Endothelial cell (in vitro differentiated cells): Measurements from ENCODE around the gene INCENP. TPM values are rescaled to one million over a fixed set of nuclear protein-coding genes. Genes with fewer than 3 reads are reported as not detected.
"Not testable (repeated sequence)": the region's sequence is repeated elsewhere in the genome, so short reads cannot be mapped to it uniquely, and the experiment has no call there.

Source experiments
- DNase-seq: peaks from one replicate; pipeline ENCODE4 v3.0.0; 2021; ENCODE audit warnings: low spot score
- H3K27ac Mint-ChIP-seq: one replicate; pipeline ENCODE4 v1.8.0; 2021; ENCODE audit warnings: mixed read lengths, inconsistent platforms; ENCODE audit not compliant: unreplicated experiment
- H3K27me3 Mint-ChIP-seq: one replicate; pipeline ENCODE4 v1.8.0; 2021; ENCODE audit warnings: mild to moderate bottlenecking, moderate library complexity, mixed read lengths, inconsistent platforms; ENCODE audit not compliant: unreplicated experiment
- H3K36me3 Mint-ChIP-seq: one replicate; pipeline ENCODE4 v1.8.0; 2021; ENCODE audit warnings: mild to moderate bottlenecking, low read depth, mixed read lengths, inconsistent platforms; ENCODE audit not compliant: unreplicated experiment
- H3K4me1 Mint-ChIP-seq: one replicate; pipeline ENCODE4 v1.8.0; 2021; ENCODE audit warnings: mild to moderate bottlenecking, mixed read lengths, inconsistent platforms; ENCODE audit not compliant: unreplicated experiment
- H3K4me3 Mint-ChIP-seq: one replicate; pipeline ENCODE4 v1.8.0; 2021; ENCODE audit warnings: mild to moderate bottlenecking, mixed read lengths, inconsistent platforms; ENCODE audit not compliant: unreplicated experiment
- H3K9me3 Mint-ChIP-seq: one replicate; pipeline ENCODE4 v1.8.0; 2021; ENCODE audit warnings: mixed read lengths, inconsistent platforms; ENCODE audit not compliant: unreplicated experiment
- CTCF ChIP-seq: fragments of 200-600 bp; sonication (generic); IDR thresholded peaks from one replicate; pipeline ENCODE4 v1.5.0; 2021; ENCODE audit warnings: antibody characterized with exemption; ENCODE audit not compliant: unreplicated experiment
- total RNA-seq: library from RNA; stranded (reverse); fragmentation: NEBNext Ultra II Directional; extraction: Animal tissue kit (Norgen Biotek cat#: 25700); gene quantifications from one replicate; pipeline ENCODE4 v1.2.1, GENCODE V29; 2021; ENCODE audit not compliant: unreplicated experiment

The INCENP gene
- total RNA-seq, 1 donor from 2014 or later = 26.0 TPM

- no peaks in the 10 kb centered on the region for H3K4me1 Mint-ChIP-seq
- DNase-seq = no peak
- no peaks in the 10 kb centered on the region for H3K27me3 Mint-ChIP-seq
- no peaks in the 10 kb centered on the region for H3K9me3 Mint-ChIP-seq
- H3K36me3 Mint-ChIP-seq = no peaks in the 10 kb centered on the region
- no peak overlapping the region for H3K4me3 Mint-ChIP-seq
- H3K27ac Mint-ChIP-seq = no peak overlapping the region
- no peak for TF ChIP-seq CTCF
Measured at GRCh38 chr11:62181097-62181496, 57.3 kb downstream of the INCENP start.

- DNase-seq = no peak
- Mint-ChIP-seq H3K4me3 (no peak overlapping the region), H3K27ac (no peak overlapping the region), H3K36me3 (no peaks in the 10 kb centered on the region), H3K27me3 (no peaks in the 10 kb centered on the region), H3K4me1 (no peaks in the 10 kb centered on the region), H3K9me3 (no peaks in the 10 kb centered on the region)
- TF ChIP-seq CTCF = no peak
Measured at GRCh38 chr11:62182147-62182891, 58.5 kb downstream of the INCENP start.

GRCh38 chr11:62186195-62186594, 62.4 kb downstream of the INCENP start:
- no peak for DNase-seq
- no peaks in the 10 kb centered on the region for H3K36me3 Mint-ChIP-seq

GRCh38 chr11:62190011-62190410, 66.2 kb downstream of the INCENP start, which contains the start of gene SCGB1D1:
TSS of gene SCGB1D1 (plus strand) at chr11:62190216. CDS start at chr11:62190285, 69 bp downstream.
- Mint-ChIP-seq H3K4me3 (no peak within 1 kb of the TSS), H3K36me3 (no peaks in the 10 kb centered on the region), H3K27ac (no peak within 1 kb of the TSS), H3K9me3 (no peaks in the 10 kb centered on the region), H3K27me3 (no peaks in the 10 kb centered on the region), H3K4me1 (no peaks in the 10 kb centered on the region)
- DNase-seq = no peak
- no peak for TF ChIP-seq CTCF

More at GRCh38 chr11:62186195-62186594, 62.4 kb downstream of the INCENP start:
- no peaks in the 10 kb centered on the region for H3K4me1 Mint-ChIP-seq
- H3K27me3 Mint-ChIP-seq = no peaks in the 10 kb centered on the region
- H3K9me3 Mint-ChIP-seq = no peaks in the 10 kb centered on the region
- no peak overlapping the region for H3K4me3 Mint-ChIP-seq
- TF ChIP-seq CTCF = no peak
- no peak overlapping the region for H3K27ac Mint-ChIP-seq

- H3K27ac Mint-ChIP-seq = no peak overlapping the region
- no peak for TF ChIP-seq CTCF
- no peaks in the 10 kb centered on the region for H3K27me3 Mint-ChIP-seq
- no peaks in the 10 kb centered on the region for H3K4me1 Mint-ChIP-seq
- H3K9me3 Mint-ChIP-seq = no peaks in the 10 kb centered on the region
- peak; percentile 39 for DNase-seq
- H3K36me3 Mint-ChIP-seq = no peaks in the 10 kb centered on the region
- H3K4me3 Mint-ChIP-seq = no peak overlapping the region
Measured at GRCh38 chr11:62193952-62194351, 70.1 kb downstream of the INCENP start.

- not testable (repeated sequence) for H3K4me3 Mint-ChIP-seq, H3K27me3 Mint-ChIP-seq, H3K4me1 Mint-ChIP-seq, H3K9me3 Mint-ChIP-seq, H3K36me3 Mint-ChIP-seq, DNase-seq, H3K27ac Mint-ChIP-seq
Measured at GRCh38 chr11:62195010-62195409, 71.2 kb downstream of the INCENP start.
